ENCODE data around the gene RGS6. TPM values are rescaled to one million over a fixed set of nuclear protein-coding genes. Genes with fewer than 3 reads are reported as not detected.

RGS6 gene
- total RNA-seq, 4 donors from 2014 or later = 7.6 to 25.3 (median 17.2) TPM

DNA sequence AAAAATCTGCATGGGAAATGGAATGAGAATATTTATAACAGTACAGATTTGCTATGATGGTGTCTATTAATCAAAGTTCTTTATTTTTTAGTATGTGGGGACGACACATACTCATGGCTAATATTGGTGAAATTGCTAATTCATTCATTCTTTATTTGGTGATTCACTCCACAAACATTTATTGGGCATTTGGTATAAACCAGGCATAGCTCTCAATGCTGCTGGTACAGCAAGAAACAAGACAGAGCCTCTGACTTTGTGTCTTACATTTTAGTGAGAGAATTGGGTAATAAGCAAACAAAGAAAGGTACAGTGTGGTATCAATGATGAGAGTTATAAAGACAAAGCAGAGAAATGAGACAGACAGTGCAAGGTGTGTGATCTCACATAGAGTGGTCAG is 129.5 kb downstream of the RGS6 start:
- H3K4me1 ChIP-seq = no peaks in the 10 kb centered on the region
- no peaks in the 10 kb centered on the region for H3K9me3 ChIP-seq
- no peaks in the 10 kb centered on the region for H3K36me3 ChIP-seq
- TF ChIP-seq, protein P1, sequence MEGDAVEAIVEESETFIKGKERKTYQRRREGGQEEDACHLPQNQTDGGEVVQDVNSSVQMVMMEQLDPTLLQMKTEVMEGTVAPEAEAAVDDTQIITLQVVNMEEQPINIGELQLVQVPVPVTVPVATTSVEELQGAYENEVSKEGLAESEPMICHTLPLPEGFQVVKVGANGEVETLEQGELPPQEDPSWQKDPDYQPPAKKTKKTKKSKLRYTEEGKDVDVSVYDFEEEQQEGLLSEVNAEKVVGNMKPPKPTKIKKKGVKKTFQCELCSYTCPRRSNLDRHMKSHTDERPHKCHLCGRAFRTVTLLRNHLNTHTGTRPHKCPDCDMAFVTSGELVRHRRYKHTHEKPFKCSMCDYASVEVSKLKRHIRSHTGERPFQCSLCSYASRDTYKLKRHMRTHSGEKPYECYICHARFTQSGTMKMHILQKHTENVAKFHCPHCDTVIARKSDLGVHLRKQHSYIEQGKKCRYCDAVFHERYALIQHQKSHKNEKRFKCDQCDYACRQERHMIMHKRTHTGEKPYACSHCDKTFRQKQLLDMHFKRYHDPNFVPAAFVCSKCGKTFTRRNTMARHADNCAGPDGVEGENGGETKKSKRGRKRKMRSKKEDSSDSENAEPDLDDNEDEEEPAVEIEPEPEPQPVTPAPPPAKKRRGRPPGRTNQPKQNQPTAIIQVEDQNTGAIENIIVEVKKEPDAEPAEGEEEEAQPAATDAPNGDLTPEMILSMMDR (IDR thresholded peaks at IDR 0.05) = no peak
- TF ChIP-seq POLR2A (IDR thresholded peaks at IDR 0.05) = no peak
- intact Hi-C loops (cut with DNase I) = no loop called here
- H3K27ac ChIP-seq = no peak overlapping the region
- no peak overlapping the region for H3K4me3 ChIP-seq (replicated peaks in 1 of 3)
- 85 to 90% methylated on average over 1 of the region's 1 CpG for WGBS, 2 donors
- H3K27me3 ChIP-seq = no peaks in the 10 kb centered on the region
- no peak for DNase-seq

DNA sequence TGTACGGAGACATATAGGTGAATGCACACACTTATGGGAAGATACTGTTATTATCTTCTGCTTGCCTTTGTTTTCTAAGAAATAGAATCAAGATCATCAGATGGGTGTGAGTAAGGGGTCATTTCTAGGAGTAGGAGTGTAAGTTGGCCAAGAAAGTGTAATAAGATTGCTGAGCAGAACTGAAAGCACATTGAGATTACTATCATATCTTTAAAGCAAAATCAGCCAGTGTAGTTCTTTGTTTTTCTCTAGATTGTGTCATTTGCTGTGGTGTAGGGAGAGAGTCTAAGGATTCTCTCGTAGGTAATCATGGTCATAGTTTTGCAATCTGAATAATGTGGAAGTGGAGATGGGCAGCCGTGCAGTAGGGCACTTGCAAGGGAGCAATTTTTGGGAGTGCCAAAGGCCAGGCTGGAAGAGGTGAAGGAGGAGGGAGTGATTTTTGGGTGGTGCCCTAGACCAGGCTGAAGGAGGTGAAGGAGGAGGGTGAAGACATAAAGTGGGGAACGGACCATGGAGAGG is 131.6 kb downstream of the RGS6 start:
- H3K27me3 ChIP-seq = no peaks in the 10 kb centered on the region
- no peaks in the 10 kb centered on the region for H3K9me3 ChIP-seq
- TF ChIP-seq POLR2A (IDR thresholded peaks at IDR 0.05) = no peak
- TF ChIP-seq, protein P1 (IDR thresholded peaks at IDR 0.05) = no peak
- H3K27ac ChIP-seq = no peak overlapping the region
- intact Hi-C loops (cut with DNase I) = no loop called here
- no peak for DNase-seq
- no peak overlapping the region for H3K4me3 ChIP-seq (replicated peaks in 1 of 3)
- H3K36me3 ChIP-seq = no peaks in the 10 kb centered on the region
- 75 to 83% methylated on average over 4 of the region's 4 CpGs for WGBS, 2 donors
- no peaks in the 10 kb centered on the region for H3K4me1 ChIP-seq

DNA sequence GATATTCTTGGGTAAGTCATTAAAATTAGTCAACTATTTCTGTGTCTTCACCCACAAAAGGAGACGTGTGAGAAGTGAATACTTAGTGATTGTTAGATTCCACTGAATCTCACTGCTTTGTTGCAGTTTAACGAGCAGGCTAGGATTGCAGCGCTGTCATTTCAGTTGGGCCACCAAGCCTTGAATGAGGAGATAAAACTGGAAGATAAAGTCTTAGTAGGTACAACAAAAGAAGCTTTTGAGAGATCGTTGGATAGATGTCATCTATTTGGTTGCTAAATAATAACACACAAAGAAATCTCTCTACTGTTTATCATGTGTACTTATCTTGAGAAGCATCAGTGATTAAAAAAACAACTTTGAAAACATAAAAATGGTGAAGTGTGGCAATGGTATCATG is 132.3 kb downstream of the RGS6 start:
- Histone ChIP-seq H3K4me3 (replicated peaks in 1 of 3) (no peak overlapping the region), H3K4me1 (no peaks in the 10 kb centered on the region), H3K9me3 (no peaks in the 10 kb centered on the region), H3K36me3 (no peaks in the 10 kb centered on the region), H3K27ac (no peak overlapping the region), H3K27me3 (no peaks in the 10 kb centered on the region)
- no peak for TF ChIP-seq POLR2A (IDR thresholded peaks at IDR 0.05)
- TF ChIP-seq, protein P1 (IDR thresholded peaks at IDR 0.05) = no peak
- intact Hi-C loops (cut with DNase I) = no loop called here
- no peak for DNase-seq
- 56 to 61% methylated on average over 4 of the region's 4 CpGs for WGBS, 2 donors

DNA sequence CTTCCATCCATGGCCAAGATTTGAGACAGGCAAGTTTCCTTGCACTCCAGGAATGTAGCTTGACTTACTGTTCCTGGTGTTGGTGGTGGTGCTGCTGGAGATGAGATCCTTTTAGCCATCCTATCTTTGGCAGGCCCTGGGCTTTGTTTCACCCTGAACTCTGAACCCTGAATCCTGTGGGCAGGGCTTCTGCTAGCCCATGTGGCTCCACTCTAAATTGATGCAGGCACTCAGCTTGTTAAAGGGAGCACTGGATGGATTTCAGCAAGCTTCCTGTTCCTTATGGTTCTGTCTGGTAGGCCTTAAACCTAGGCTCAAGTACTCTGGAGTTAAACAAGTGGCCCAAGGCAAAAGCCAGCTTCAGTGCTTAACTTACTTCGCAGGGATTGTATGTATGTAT is 138.2 kb downstream of the RGS6 start:
- no peaks in the 10 kb centered on the region for H3K4me1 ChIP-seq
- H3K4me3 ChIP-seq (replicated peaks in 1 of 3) = no peak overlapping the region
- 96 to 100% methylated on average over 1 of the region's 1 CpG for WGBS, 2 donors
- H3K9me3 ChIP-seq = no peaks in the 10 kb centered on the region
- H3K36me3 ChIP-seq = no peaks in the 10 kb centered on the region
- no peaks in the 10 kb centered on the region for H3K27me3 ChIP-seq
- no peak for TF ChIP-seq POLR2A (IDR thresholded peaks at IDR 0.05)
- TF ChIP-seq, protein P1 (IDR thresholded peaks at IDR 0.05) = no peak
- H3K27ac ChIP-seq = no peak overlapping the region
- intact Hi-C loops (cut with DNase I) = no loop called here
- no peak for DNase-seq

DNA sequence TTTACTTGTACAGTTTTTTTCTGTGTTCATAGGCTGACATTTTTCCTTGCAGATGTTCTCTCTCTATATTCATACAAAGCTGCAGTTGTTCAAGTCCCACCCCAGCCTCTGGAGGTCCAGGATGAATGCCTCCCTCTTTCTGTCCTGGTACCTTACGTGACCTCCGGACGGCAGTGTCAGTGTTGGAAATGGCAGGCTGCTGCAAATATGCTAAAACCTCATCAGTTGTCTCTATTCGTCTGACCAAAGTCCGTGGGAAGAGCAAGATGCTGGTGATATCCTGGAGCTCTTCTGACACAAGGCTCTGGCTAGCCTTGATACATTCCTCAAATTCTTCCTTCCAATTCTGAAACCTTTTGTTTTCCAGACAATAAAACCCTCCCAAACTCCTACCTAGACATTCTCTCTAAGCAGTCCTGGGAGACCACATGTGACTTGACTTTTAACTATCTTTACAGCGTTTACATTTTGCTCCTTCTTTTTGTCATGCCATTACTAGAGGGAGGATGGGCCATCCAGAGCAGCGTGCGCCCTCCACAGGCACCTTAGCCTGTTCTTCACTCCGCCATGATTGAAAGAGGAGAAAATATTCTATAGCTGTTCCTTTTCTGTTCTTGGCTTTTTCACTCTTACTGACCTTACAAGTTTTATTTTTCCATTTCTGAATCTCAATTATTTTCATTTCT is 143.6 kb downstream of the RGS6 start:
- TF ChIP-seq, protein P1 (IDR thresholded peaks at IDR 0.05) = no peak
- TF ChIP-seq POLR2A (IDR thresholded peaks at IDR 0.05) = no peak
- intact Hi-C loops (cut with DNase I) = no loop called here

More for the DNA sequence above, 143.6 kb downstream of the RGS6 start:
- Histone ChIP-seq H3K27me3 (no peaks in the 10 kb centered on the region), H3K36me3 (no peaks in the 10 kb centered on the region), H3K4me3 (replicated peaks in 1 of 3) (no peak overlapping the region), H3K4me1 (no peaks in the 10 kb centered on the region), H3K27ac (no peak overlapping the region), H3K9me3 (no peaks in the 10 kb centered on the region)
- 82 to 83% methylated on average over 9 of the region's 9 CpGs for WGBS, 2 donors
- DNase-seq = no peak

Measured in thyroid gland (tissue), 4 donors.